Prostate gland (tissue), 2 donors: Measurements from ENCODE around the gene CACNG6. TPM values are rescaled to one million over a fixed set of nuclear protein-coding genes. Genes with fewer than 3 reads are reported as not detected.

Experiments
- DNase-seq: peaks from one replicate; pipeline ENCODE4 v3.0.0-alpha.2; 2019; ENCODE audit warnings: low spot score
- H3K27ac ChIP-seq, 2 donors: fragments of 200-600 bp; sonication (generic); 2 replicates each; pipeline ENCODE4 v1.5.1; 2017 to 2019
- H3K27me3 ChIP-seq: fragments of 200-600 bp; sonication (generic); replicated peaks from 2 replicates; pipeline ENCODE4 v1.5.1; 2019; ENCODE audit not compliant: insufficient read depth
- H3K36me3 ChIP-seq, 2 donors: fragments of 200-600 bp; sonication (generic); 1 replicate in 1 of 2; 2 replicates in 1 of 2; pipeline versions ENCODE4 v1.5.1 to v1.8.1; 2017 to 2019
- H3K4me1 ChIP-seq: fragments of 200-600 bp; sonication (generic); replicated peaks from 2 replicates; pipeline ENCODE4 v1.5.1; 2019
- H3K4me3 ChIP-seq, 2 donors: fragments of 200-600 bp; sonication (generic); 2 replicates each; pipeline ENCODE4 v1.5.1; 2017 to 2019
- H3K9me3 ChIP-seq: fragments of 200-600 bp; sonication (generic); 2 replicates; pipeline ENCODE4 v1.5.1; 2017
- POLR2A ChIP-seq: fragments of 450-650 bp; IDR thresholded peaks from one replicate; pipeline ENCODE4 v1.6.1; 2016; ENCODE audit warnings: antibody characterized with exemption, mild to moderate bottlenecking
- POLR2AphosphoS5 ChIP-seq: sonication (generic); formaldehyde crosslinking; IDR thresholded peaks from one replicate; pipeline ENCODE4 v1.6.1; 2017; ENCODE audit warnings: antibody characterized with exemption
- WGBS: methylation state at CpG from one replicate; pipeline ENCODE4 v1.1.5; 2018; 5-methylcytosine and 5-hydroxymethylcytosine counted together
- intact Hi-C: fragments of 100-400 bp; cut with DNase I; formaldehyde crosslinking; loops from one replicate; pipeline ENCODE4 v1.14.2; 2022
- total RNA-seq, 2 donors: library from RNA; depleted of rRNA; stranded (reverse); fragments of >200 nt; gene quantifications; one replicate each; pipeline ENCODE4 v1.1.0, GENCODE V29; 2016
- TF ChIP-seq, protein P1 (sequence below), 4 experiments: fragments of 200-600 bp in 2 of 4; fragments of 450-650 bp in 2 of 4; sonication (generic) in 2 of 4; IDR thresholded peaks; 1 replicate in 3 of 4; 2 replicates in 1 of 4; pipeline ENCODE4 v1.5.1; 2016 to 2019; ENCODE audit warnings: antibody characterized with exemption in 4 of 4, mild to moderate bottlenecking in 2 of 4, moderate library complexity in 2 of 4

The CACNG6 gene
- total RNA-seq, 2 donors from 2014 or later = 2.3 TPM; not detected in 1

DNA sequence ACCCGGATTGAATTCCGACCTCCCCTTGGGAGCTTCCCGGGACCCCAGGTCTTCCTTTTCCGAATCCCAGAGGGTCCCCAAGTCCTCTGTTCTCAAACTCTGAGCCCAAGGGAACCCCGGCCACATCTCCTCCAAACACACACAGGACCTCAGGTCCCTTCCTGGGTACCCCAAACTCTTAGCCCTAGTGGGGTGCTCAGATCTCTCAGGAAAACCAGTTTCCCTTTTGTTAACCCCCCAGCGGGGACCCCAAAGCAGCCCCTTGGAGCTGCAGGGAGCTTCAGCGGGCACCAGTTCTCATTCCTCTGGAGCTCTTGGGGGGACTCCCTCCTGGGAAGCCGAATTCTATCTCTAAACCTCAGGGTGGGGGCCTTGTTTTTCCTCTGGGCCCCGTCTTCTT, 774 bp downstream of the CACNG6 start:
- Histone ChIP-seq H3K27me3 (peaks cover 20% of the 10 kb centered on the region), H3K9me3 (no peaks in the 10 kb centered on the region), H3K27ac (no peak overlapping the region), H3K36me3 (no peaks in the 10 kb centered on the region), H3K4me1 (no peaks in the 10 kb centered on the region), H3K4me3 (no peak overlapping the region)
- intact Hi-C loops = no loop called here
- 79% methylated on average over 9 of the region's 9 CpGs for WGBS
- TF ChIP-seq POLR2A (no peak), POLR2AphosphoS5 (no peak)
- TF ChIP-seq, protein P1, sequence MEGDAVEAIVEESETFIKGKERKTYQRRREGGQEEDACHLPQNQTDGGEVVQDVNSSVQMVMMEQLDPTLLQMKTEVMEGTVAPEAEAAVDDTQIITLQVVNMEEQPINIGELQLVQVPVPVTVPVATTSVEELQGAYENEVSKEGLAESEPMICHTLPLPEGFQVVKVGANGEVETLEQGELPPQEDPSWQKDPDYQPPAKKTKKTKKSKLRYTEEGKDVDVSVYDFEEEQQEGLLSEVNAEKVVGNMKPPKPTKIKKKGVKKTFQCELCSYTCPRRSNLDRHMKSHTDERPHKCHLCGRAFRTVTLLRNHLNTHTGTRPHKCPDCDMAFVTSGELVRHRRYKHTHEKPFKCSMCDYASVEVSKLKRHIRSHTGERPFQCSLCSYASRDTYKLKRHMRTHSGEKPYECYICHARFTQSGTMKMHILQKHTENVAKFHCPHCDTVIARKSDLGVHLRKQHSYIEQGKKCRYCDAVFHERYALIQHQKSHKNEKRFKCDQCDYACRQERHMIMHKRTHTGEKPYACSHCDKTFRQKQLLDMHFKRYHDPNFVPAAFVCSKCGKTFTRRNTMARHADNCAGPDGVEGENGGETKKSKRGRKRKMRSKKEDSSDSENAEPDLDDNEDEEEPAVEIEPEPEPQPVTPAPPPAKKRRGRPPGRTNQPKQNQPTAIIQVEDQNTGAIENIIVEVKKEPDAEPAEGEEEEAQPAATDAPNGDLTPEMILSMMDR (IDR thresholded peaks at IDR 0.05) = no peak
- no peak for DNase-seq

DNA sequence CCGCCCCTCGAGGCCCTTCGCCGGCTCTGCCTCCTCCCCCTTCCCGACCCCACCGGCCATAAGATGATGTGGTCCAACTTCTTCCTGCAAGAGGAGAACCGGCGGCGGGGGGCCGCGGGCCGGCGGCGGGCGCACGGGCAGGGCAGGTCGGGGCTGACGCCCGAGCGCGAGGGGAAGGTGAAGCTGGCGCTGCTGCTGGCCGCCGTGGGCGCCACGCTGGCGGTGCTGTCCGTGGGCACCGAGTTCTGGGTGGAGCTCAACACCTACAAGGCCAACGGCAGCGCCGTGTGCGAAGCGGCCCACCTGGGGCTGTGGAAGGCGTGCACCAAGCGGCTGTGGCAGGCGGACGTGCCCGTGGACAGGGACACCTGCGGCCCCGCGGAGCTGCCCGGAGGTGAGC, 1.4 kb downstream of the CACNG6 start:
- H3K27me3 ChIP-seq = peaks cover 20% of the 10 kb centered on the region
- WGBS = 30% methylated on average over 27 of the region's 43 CpGs
- no peak overlapping the region for H3K4me3 ChIP-seq
- no peaks in the 10 kb centered on the region for H3K9me3 ChIP-seq
- intact Hi-C loops = no loop called here
- TF ChIP-seq POLR2AphosphoS5 (no peak), POLR2A (no peak)
- TF ChIP-seq, protein P1 (IDR thresholded peaks at IDR 0.05) = no peak
- no peaks in the 10 kb centered on the region for H3K4me1 ChIP-seq
- no peak for DNase-seq
- no peaks in the 10 kb centered on the region for H3K36me3 ChIP-seq
- no peak overlapping the region for H3K27ac ChIP-seq

DNA sequence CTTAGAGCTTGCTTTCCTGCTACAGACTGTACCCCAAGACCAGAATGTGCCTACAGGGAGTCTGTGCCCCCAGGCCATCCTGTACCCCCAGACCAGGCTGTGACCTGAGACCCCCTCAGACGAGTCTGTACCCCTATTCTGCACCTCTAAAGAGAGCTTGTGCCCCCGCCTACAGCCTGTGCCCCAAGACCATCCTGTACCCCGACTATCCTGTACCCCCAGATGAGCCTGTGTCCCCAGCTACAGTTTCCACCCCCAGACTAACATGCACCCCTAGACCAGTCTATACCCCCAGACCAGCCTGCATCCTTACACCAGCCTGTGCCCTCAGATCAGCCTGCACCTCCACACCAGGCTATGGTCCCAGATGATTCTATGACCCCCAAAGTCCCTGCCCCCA, 2.0 kb downstream of the CACNG6 start:
- Histone ChIP-seq H3K4me3 (no peak overlapping the region), H3K4me1 (no peaks in the 10 kb centered on the region), H3K27me3 (peaks cover 20% of the 10 kb centered on the region), H3K9me3 (no peaks in the 10 kb centered on the region), H3K36me3 (no peaks in the 10 kb centered on the region), H3K27ac (no peak overlapping the region)
- DNase-seq = no peak
- TF ChIP-seq, protein P1 (IDR thresholded peaks at IDR 0.05) = no peak
- no peak for TF ChIP-seq POLR2AphosphoS5
- TF ChIP-seq POLR2A = no peak
- intact Hi-C loops = no loop called here
- WGBS = 75% methylated on average over 3 of the region's 3 CpGs

DNA sequence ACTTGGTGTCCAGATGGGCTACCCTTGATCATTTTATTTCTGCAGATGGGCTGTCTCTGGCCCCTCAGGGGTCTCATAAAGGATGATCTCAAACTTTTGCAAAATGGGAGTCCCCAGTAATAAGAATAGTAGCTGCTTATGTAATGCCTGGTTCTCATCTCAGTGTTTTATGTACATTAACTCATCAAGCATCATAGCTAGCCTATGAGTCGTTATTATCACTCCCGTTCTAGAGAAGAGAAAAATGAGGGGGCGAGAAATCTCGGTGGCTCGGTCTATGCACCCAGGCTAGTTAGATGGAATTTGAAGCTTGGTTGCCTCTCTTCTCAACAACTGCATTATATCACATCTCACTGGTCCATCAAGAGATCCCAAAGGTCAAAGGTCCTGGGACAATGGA, 3.4 kb downstream of the CACNG6 start:
- intact Hi-C loops = no loop called here
- 89% methylated on average over 5 of the region's 5 CpGs for WGBS
- H3K27ac ChIP-seq = no peak overlapping the region
- no peaks in the 10 kb centered on the region for H3K9me3 ChIP-seq
- no peaks in the 10 kb centered on the region for H3K36me3 ChIP-seq
- no peak overlapping the region for H3K4me3 ChIP-seq
- DNase-seq = no peak
- H3K4me1 ChIP-seq = no peaks in the 10 kb centered on the region
- peaks cover 20% of the 10 kb centered on the region for H3K27me3 ChIP-seq
- TF ChIP-seq POLR2AphosphoS5 (no peak), POLR2A (no peak)
- TF ChIP-seq, protein P1 (IDR thresholded peaks at IDR 0.05) = no peak

DNA sequence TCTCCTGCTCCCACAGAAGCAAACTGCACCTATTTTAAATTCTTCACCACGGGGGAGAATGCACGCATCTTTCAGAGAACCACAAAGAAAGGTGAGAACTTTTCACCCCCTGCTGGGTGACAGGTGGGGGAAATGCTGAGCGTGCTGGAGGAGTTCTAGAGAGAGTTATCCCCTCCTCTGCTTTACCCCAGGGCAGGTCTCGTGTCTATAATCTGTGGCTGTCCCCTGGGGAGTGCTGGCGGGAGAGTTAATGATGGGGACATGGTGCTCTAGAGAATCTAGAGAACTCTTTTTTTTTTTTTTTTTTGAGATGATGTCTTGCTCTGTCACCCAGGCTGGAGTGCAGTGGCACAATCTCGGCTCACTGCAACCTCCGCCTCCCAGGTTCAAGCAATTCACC, 6.8 kb downstream of the CACNG6 start:
- TF ChIP-seq POLR2AphosphoS5 (no peak), POLR2A (no peak)
- TF ChIP-seq, protein P1 (IDR thresholded peaks at IDR 0.05) = no peak
- intact Hi-C loops = no loop called here
- DNase-seq = no peak

More for the DNA sequence above, 6.8 kb downstream of the CACNG6 start:
- peaks cover 8% of the 10 kb centered on the region for H3K27me3 ChIP-seq
- H3K9me3 ChIP-seq = no peaks in the 10 kb centered on the region
- no peak overlapping the region for H3K27ac ChIP-seq
- WGBS = 45% methylated on average over 7 of the region's 7 CpGs
- H3K4me1 ChIP-seq = no peaks in the 10 kb centered on the region
- no peak overlapping the region for H3K4me3 ChIP-seq
- no peaks in the 10 kb centered on the region for H3K36me3 ChIP-seq
